CD8-positive, alpha-beta memory T cell (primary cell): ENCODE data around the gene ADGRV1. TPM values are rescaled to one million over a fixed set of nuclear protein-coding genes. Genes with fewer than 3 reads are reported as not detected.
A peak's percentile ranks its signal among the peaks of the same experiment; 100 is the strongest.

Experiments
- CTCF ChIA-PET: fragments of 350-600 bp; sonication (Branson Sonifier 250); formaldehyde crosslinking; loops from one replicate; lab custom pipeline; 2021; ENCODE audit warnings: antibody characterized with exemption; lab: Charles Lee
- POLR2A ChIA-PET: fragments of 350-600 bp; sonication (Branson Sonifier 250); formaldehyde crosslinking; loops from one replicate; lab custom pipeline; 2021; ENCODE audit warnings: antibody characterized with exemption; lab: Charles Lee
- DNase-seq, 5 donors: peaks; one replicate each; pipeline versions ENCODE4 v3.0.0 to v3.0.0-alpha.2; 2020 to 2022; ENCODE audit warnings: mixed read lengths in 1 of 5
- H3K27ac ChIP-seq: one replicate; pipeline ENCODE4 v1.7.0; 2013; ENCODE audit warnings: low read depth, mild to moderate bottlenecking, low read length, moderate library complexity
- H3K27me3 ChIP-seq: 2 replicates; pipeline ENCODE4 v1.7.0; 2013; ENCODE audit warnings: low read length, mild to moderate bottlenecking; ENCODE audit not compliant: insufficient read depth, poor library complexity, severe bottlenecking
- H3K36me3 ChIP-seq: 2 replicates; pipeline ENCODE4 v1.7.0; 2013; ENCODE audit warnings: mild to moderate bottlenecking, low read length, moderate library complexity; ENCODE audit not compliant: insufficient read depth
- H3K4me1 ChIP-seq: 2 replicates; pipeline ENCODE4 v1.7.0; 2013; ENCODE audit warnings: mild to moderate bottlenecking, low read length, moderate library complexity; ENCODE audit not compliant: insufficient read depth
- H3K4me3 ChIP-seq: 2 replicates; pipeline ENCODE4 v1.7.0; 2013; ENCODE audit warnings: mild to moderate bottlenecking, low read length
- H3K9me3 ChIP-seq: 2 replicates; pipeline ENCODE4 v1.7.0; 2013; ENCODE audit warnings: mild to moderate bottlenecking, low read length
- H3K27ac Mint-ChIP-seq, 8 donors: one replicate each; pipeline ENCODE4 v1.8.0; 2020 to 2021; ENCODE audit warnings: mixed read lengths in 8 of 8, mild to moderate bottlenecking in 6 of 8, inconsistent platforms in 3 of 8, moderate library complexity in 3 of 8
- H3K27me3 Mint-ChIP-seq, 2 donors: one replicate each; pipeline ENCODE4 v1.8.0; 2020 to 2021; ENCODE audit warnings: mixed read lengths in 2 of 2, mild to moderate bottlenecking in 1 of 2, moderate library complexity in 1 of 2
- H3K36me3 Mint-ChIP-seq, 3 donors: one replicate each; pipeline ENCODE4 v1.8.0; 2020 to 2021; ENCODE audit warnings: mixed read lengths in 3 of 3, inconsistent platforms in 1 of 3, mild to moderate bottlenecking in 1 of 3
- H3K4me1 Mint-ChIP-seq, 3 donors: one replicate each; pipeline ENCODE4 v1.8.0; 2020 to 2021; ENCODE audit warnings: mixed read lengths in 3 of 3, inconsistent platforms in 1 of 3, mild to moderate bottlenecking in 1 of 3
- H3K4me3 Mint-ChIP-seq, 7 donors: one replicate each; pipeline ENCODE4 v1.8.0; 2020 to 2021; ENCODE audit warnings: mixed read lengths in 7 of 7, mild to moderate bottlenecking in 6 of 7, moderate library complexity in 4 of 7, inconsistent platforms in 2 of 7
- H3K9me3 Mint-ChIP-seq, 5 donors: one replicate each; pipeline ENCODE4 v1.8.0; 2020 to 2022; ENCODE audit warnings: mixed read lengths in 5 of 5, mild to moderate bottlenecking in 3 of 5, moderate library complexity in 2 of 5, inconsistent platforms in 1 of 5
- polyA plus RNA-seq: library from polyadenylated mRNA; unstranded; fragments of 300-500 nt; fragmentation: Illumina TruSeq; gene quantifications from one replicate; pipeline ENCODE4 v1.2.3, GENCODE V29; 2021
- total RNA-seq, 2 experiments: library from RNA; stranded (reverse); gene quantifications; one replicate each; pipeline ENCODE4 v1.2.3, GENCODE V29; 2021

ADGRV1 gene
- total and polyA plus RNA-seq, 3 experiments from 2014 or later: 0.33 to 0.44 TPM; not detected in 1

DNA sequence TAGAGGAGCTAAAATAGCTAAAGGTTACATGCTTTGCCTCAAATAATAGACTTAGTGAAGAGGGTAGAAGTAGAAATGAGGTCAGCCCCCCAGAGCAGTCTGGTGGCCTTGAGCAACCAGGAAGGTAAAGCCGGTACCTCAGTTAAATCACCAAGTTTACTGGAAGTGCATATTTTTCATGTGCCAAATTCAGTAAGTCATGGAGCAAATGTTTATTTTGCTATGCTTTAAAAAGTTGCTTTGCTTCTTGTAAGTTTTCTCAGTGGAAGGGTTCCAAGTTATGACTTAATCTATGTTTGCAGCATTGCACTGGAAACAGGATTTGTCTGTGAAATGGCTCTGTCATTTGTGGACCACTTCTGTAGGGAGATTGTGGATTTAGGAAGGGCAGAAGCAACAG is 567.9 kb downstream of the ADGRV1 start:
- H3K27ac Mint-ChIP-seq: peak overlapping the region in 1 of 8 donors; percentile 24
- H3K36me3 Mint-ChIP-seq: no peaks in the 10 kb centered on the region
- no peaks in the 10 kb centered on the region for H3K4me1 Mint-ChIP-seq
- H3K36me3 ChIP-seq: no peaks in the 10 kb centered on the region
- no peak overlapping the region for H3K4me3 Mint-ChIP-seq
- DNase-seq: no peak
- H3K9me3 ChIP-seq: no peaks in the 10 kb centered on the region
- peaks cover 6 to 7% of the 10 kb centered on the region in 2 donors for H3K27me3 Mint-ChIP-seq
- no peak overlapping the region for H3K27ac ChIP-seq
- no peaks in the 10 kb centered on the region for H3K4me1 ChIP-seq
- H3K27me3 ChIP-seq: no peaks in the 10 kb centered on the region
- ChIA-PET POLR2A (no interaction called here), CTCF (no interaction called here)
- H3K9me3 Mint-ChIP-seq: no peaks in the 10 kb centered on the region
- no peak overlapping the region for H3K4me3 ChIP-seq

DNA sequence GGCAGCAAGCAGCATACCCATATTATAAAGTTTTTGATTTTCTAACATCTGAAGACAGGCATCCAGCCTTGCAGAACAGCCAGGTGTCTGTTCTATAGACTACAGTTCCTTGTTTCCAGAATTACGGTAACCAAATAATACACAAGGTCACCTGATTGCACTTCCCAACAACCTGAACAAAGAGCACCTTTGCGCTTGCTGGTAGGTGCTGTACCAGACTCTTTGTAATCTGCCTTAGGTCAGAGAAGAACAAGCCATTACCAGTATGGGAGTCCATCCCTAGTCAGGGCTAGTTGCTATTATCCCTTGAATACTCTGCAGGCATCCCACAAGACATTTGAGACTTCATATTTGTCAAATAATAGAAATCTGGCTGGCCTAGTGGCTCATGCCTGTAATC is 568.3 kb downstream of the ADGRV1 start:
- no peaks in the 10 kb centered on the region for H3K9me3 Mint-ChIP-seq
- no peak overlapping the region for H3K27ac Mint-ChIP-seq
- peaks cover 6 to 7% of the 10 kb centered on the region in 2 donors for H3K27me3 Mint-ChIP-seq
- ChIA-PET POLR2A (no interaction called here), CTCF (no interaction called here)
- no peaks in the 10 kb centered on the region for H3K4me1 Mint-ChIP-seq
- no peaks in the 10 kb centered on the region for H3K9me3 ChIP-seq
- no peaks in the 10 kb centered on the region for H3K36me3 ChIP-seq
- H3K36me3 Mint-ChIP-seq: no peaks in the 10 kb centered on the region
- H3K27ac ChIP-seq: no peak overlapping the region
- no peak overlapping the region for H3K4me3 ChIP-seq
- no peaks in the 10 kb centered on the region for H3K4me1 ChIP-seq
- no peaks in the 10 kb centered on the region for H3K27me3 ChIP-seq
- no peak for DNase-seq
- no peak overlapping the region for H3K4me3 Mint-ChIP-seq

DNA sequence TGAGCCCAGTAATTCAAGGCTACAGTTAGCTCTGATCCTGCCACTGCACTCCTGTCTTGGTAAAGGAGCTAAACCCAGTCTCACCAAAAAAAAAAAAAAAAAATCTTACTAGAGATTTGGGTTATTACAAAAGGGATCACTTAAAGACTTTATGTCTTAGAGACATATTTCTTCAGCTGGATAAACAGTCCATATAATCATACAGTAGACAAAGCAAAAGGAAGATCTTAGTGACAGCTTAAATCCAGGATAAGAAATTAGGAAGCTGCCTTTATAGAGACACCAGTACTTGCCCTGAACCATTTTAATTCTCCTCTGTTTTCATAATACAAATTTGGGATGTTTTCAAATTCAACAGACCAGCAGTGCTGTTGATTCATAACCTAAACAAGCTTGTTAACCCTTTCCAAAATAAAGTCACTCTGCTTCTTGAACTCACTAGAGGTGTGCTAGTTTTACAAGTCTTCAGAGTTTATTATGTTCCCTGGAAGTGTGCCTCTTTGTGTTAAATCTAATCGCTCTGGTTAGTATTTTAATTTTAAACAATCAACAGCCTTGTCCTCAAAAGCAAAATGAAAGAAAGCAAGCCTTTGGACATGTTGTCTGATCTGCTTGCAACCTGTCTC is 569.0 kb downstream of the ADGRV1 start:
- no peaks in the 10 kb centered on the region for H3K9me3 Mint-ChIP-seq
- Histone ChIP-seq H3K9me3 (no peaks in the 10 kb centered on the region), H3K4me1 (no peaks in the 10 kb centered on the region), H3K27ac (no peak overlapping the region), H3K27me3 (no peaks in the 10 kb centered on the region), H3K4me3 (no peak overlapping the region), H3K36me3 (no peaks in the 10 kb centered on the region)
- no peak for DNase-seq
- no peaks in the 10 kb centered on the region for H3K36me3 Mint-ChIP-seq
- peaks cover 6 to 7% of the 10 kb centered on the region in 2 donors for H3K27me3 Mint-ChIP-seq
- no peak overlapping the region for H3K4me3 Mint-ChIP-seq
- POLR2A ChIA-PET: no interaction called here
- H3K27ac Mint-ChIP-seq: no peak overlapping the region
- CTCF ChIA-PET: no interaction called here
- H3K4me1 Mint-ChIP-seq: no peaks in the 10 kb centered on the region

DNA sequence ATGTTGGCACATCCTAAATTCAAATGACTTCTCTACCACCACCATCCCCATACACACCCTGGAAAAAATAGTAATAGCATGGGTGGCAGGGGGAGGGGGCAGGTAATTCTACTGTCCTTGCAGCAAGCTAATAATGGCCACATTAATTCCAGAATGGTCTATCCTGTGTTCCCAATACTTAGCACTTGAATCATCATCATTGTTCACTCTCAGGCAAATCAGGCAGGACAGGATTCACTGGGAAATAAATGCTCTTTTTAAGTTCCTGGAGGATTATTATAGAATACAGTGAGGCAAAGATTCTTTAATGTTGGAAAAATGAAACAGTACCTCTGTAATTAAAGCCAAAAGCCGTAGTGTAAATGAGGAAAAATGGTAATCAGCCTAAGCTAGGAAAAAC is 570.0 kb downstream of the ADGRV1 start:
- Mint-ChIP-seq H3K4me3 (no peak overlapping the region), H3K9me3 (no peaks in the 10 kb centered on the region), H3K36me3 (no peaks in the 10 kb centered on the region), H3K27ac (no peak overlapping the region), H3K27me3 (peaks cover 6 to 7% of the 10 kb centered on the region in 2 donors), H3K4me1 (no peaks in the 10 kb centered on the region)
- DNase-seq: no peak
- H3K27ac ChIP-seq: no peak overlapping the region
- CTCF ChIA-PET: no interaction called here
- no peaks in the 10 kb centered on the region for H3K36me3 ChIP-seq
- no peaks in the 10 kb centered on the region for H3K9me3 ChIP-seq
- POLR2A ChIA-PET: no interaction called here
- H3K27me3 ChIP-seq: no peaks in the 10 kb centered on the region
- H3K4me3 ChIP-seq: no peak overlapping the region
- H3K4me1 ChIP-seq: no peaks in the 10 kb centered on the region

DNA sequence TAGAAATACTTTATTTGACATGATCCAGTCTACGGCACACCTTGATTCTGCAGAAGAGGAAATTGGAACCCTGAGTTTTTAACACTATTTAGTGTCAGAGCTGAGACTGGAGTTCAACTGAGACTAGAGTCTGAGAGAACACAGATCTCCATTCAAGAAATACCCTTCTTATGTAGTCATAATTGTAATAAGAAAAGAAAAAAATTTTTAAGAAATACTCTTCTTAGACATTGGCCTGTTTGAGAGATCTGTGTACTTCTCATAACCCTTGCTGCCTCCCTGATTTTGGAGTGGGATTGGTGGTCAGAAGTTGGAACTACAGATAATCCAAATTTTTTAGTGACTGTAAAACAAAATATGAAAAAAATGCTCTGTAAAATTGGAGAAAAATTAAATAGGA is 571.2 kb downstream of the ADGRV1 start:
- no peak for DNase-seq
- Histone ChIP-seq H3K27ac (no peak overlapping the region), H3K36me3 (no peaks in the 10 kb centered on the region), H3K27me3 (no peaks in the 10 kb centered on the region), H3K4me1 (no peaks in the 10 kb centered on the region), H3K9me3 (no peaks in the 10 kb centered on the region), H3K4me3 (no peak overlapping the region)
- Mint-ChIP-seq H3K36me3 (no peaks in the 10 kb centered on the region), H3K4me1 (no peaks in the 10 kb centered on the region), H3K27ac (no peak overlapping the region), H3K9me3 (no peaks in the 10 kb centered on the region), H3K4me3 (no peak overlapping the region), H3K27me3 (peaks cover 7 to 8% of the 10 kb centered on the region in 2 donors)
- ChIA-PET CTCF (no interaction called here), POLR2A (no interaction called here)

DNA sequence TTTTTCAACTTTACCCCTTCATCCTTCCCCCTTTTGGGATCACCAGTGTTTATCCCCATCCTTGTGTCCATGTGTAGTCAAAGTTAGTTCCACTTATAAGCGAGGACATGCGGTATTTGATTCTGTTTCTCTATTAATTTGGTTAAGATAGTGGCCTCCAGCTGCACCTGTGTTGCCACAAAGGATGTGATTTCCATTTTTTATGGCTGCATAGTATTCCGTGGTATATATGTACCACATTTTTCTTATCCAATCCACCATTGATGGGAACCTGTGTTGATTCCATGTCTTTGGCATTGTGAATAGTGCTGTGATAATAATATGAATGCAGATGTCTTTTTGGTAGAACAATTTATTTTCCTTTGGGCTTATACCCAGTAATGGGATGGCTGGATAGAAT is 572.2 kb downstream of the ADGRV1 start:
- Histone ChIP-seq H3K36me3 (no peaks in the 10 kb centered on the region), H3K9me3 (no peaks in the 10 kb centered on the region), H3K27ac (no peak overlapping the region), H3K4me1 (no peaks in the 10 kb centered on the region), H3K27me3 (no peaks in the 10 kb centered on the region), H3K4me3 (no peak overlapping the region)
- POLR2A ChIA-PET: no interaction called here
- Mint-ChIP-seq H3K27ac (no peak overlapping the region), H3K9me3 (no peaks in the 10 kb centered on the region), H3K27me3 (peaks cover 8 to 14% of the 10 kb centered on the region in 2 donors), H3K4me1 (no peaks in the 10 kb centered on the region), H3K36me3 (no peaks in the 10 kb centered on the region), H3K4me3 (no peak overlapping the region)
- CTCF ChIA-PET: no interaction called here
- DNase-seq: no peak

DNA sequence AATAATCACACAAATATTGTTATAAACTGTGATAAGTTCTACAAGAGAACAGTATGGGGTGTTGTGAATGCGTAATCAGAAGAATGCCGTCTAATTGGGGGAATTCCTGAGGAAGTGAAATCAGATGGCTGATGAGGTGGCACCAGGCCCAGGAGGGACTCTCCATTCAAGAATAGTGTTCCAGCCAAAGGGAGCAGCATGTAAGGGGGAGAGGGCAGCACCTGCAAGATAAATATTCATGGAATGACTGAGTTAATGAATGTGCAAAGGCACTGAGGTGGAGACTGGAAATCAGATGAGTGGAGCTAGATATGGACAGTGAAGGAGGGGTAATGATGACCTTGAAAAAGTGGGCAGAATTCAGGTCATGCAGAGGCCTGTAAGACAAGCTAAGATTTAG is 574.0 kb downstream of the ADGRV1 start:
- Histone ChIP-seq H3K9me3 (no peaks in the 10 kb centered on the region), H3K27ac (no peak overlapping the region), H3K4me3 (no peak overlapping the region), H3K4me1 (no peaks in the 10 kb centered on the region), H3K27me3 (no peaks in the 10 kb centered on the region), H3K36me3 (no peaks in the 10 kb centered on the region)
- POLR2A ChIA-PET: no interaction called here
- CTCF ChIA-PET: no interaction called here
- DNase-seq: no peak
- Mint-ChIP-seq H3K9me3 (no peaks in the 10 kb centered on the region), H3K27ac (no peak overlapping the region), H3K4me3 (no peak overlapping the region), H3K27me3 (peaks cover 8 to 19% of the 10 kb centered on the region in 2 donors), H3K4me1 (no peaks in the 10 kb centered on the region), H3K36me3 (no peaks in the 10 kb centered on the region)

DNA sequence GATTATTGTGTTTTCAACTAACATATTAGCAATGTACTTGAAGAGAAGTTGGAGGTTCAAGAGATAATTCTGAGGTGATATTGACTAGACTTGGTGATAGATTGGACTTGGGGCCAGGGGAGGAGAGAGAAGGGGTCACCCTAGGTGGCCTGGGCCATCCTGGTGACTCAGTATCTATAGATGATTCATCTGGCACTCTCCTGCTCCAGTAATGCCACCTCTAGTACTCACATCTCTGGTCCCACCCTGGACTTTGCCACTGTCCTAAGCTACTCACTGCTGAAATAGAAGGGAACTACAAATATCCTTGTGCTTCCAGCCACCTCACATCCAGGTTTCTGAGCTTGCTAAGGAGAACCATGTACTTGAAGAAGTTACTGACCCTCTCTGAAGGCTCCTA is 574.6 kb downstream of the ADGRV1 start:
- H3K27ac Mint-ChIP-seq: no peak overlapping the region
- H3K4me1 ChIP-seq: no peaks in the 10 kb centered on the region
- H3K9me3 ChIP-seq: no peaks in the 10 kb centered on the region
- peaks cover 8 to 20% of the 10 kb centered on the region in 2 donors for H3K27me3 Mint-ChIP-seq
- H3K4me1 Mint-ChIP-seq: no peaks in the 10 kb centered on the region
- H3K36me3 ChIP-seq: no peaks in the 10 kb centered on the region
- no peak for DNase-seq
- CTCF ChIA-PET: no interaction called here
- no peaks in the 10 kb centered on the region for H3K9me3 Mint-ChIP-seq
- H3K4me3 ChIP-seq: no peak overlapping the region
- H3K27ac ChIP-seq: no peak overlapping the region
- no peaks in the 10 kb centered on the region for H3K36me3 Mint-ChIP-seq
- H3K4me3 Mint-ChIP-seq: no peak overlapping the region
- H3K27me3 ChIP-seq: no peaks in the 10 kb centered on the region
- POLR2A ChIA-PET: no interaction called here
